ENCODE measurements around the gene ANKRD31. TPM values are rescaled to one million over a fixed set of nuclear protein-coding genes. Genes with fewer than 3 reads are reported as not detected.

ANKRD31 gene
- total RNA-seq, 1 experiment from 2014 or later: 0.66 TPM

- H3K27ac Mint-ChIP-seq (ENCODE audit: unreplicated experiment): no peak overlapping the region
- DNase-seq: no peak
- no peaks in the 10 kb centered on the region for H3K27me3 ChIP-seq (replicated peaks; ENCODE audit: control insufficient read depth, insufficient read depth, low read length)
- intact Hi-C loops (cut with micrococcal nuclease; ENCODE audit: unreplicated experiment): no loop called here
- CTCF ChIA-PET: no interaction called here
- no peaks in the 10 kb centered on the region for H3K9me3 ChIP-seq
- H3K27me3 Mint-ChIP-seq (ENCODE audit: insufficient read depth, unreplicated experiment): no peaks in the 10 kb centered on the region
- POLR2A ChIA-PET: no interaction called here
- no peak overlapping the region for H3K4me3 ChIP-seq (ENCODE audit: low read depth, low read length)
- TF ChIP-seq, protein P1, sequence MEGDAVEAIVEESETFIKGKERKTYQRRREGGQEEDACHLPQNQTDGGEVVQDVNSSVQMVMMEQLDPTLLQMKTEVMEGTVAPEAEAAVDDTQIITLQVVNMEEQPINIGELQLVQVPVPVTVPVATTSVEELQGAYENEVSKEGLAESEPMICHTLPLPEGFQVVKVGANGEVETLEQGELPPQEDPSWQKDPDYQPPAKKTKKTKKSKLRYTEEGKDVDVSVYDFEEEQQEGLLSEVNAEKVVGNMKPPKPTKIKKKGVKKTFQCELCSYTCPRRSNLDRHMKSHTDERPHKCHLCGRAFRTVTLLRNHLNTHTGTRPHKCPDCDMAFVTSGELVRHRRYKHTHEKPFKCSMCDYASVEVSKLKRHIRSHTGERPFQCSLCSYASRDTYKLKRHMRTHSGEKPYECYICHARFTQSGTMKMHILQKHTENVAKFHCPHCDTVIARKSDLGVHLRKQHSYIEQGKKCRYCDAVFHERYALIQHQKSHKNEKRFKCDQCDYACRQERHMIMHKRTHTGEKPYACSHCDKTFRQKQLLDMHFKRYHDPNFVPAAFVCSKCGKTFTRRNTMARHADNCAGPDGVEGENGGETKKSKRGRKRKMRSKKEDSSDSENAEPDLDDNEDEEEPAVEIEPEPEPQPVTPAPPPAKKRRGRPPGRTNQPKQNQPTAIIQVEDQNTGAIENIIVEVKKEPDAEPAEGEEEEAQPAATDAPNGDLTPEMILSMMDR (IDR thresholded peaks at IDR 0.05; ENCODE audit: insufficient read depth in 1 of 2, low read depth in 1 of 2, low read length in 1 of 2, severe bottlenecking in 1 of 2, unreplicated experiment in 1 of 2): no peak
- H3K4me1 Mint-ChIP-seq (ENCODE audit: low read depth, unreplicated experiment): peaks cover 7% of the 10 kb centered on the region
- H3K9me3 Mint-ChIP-seq (ENCODE audit: unreplicated experiment): no peaks in the 10 kb centered on the region
- no peaks in the 10 kb centered on the region for H3K36me3 Mint-ChIP-seq (ENCODE audit: insufficient read depth, unreplicated experiment)
- no peaks in the 10 kb centered on the region for H3K36me3 ChIP-seq (ENCODE audit: control insufficient read depth, insufficient read depth, low read length)
- no peak overlapping the region for H3K4me3 Mint-ChIP-seq (ENCODE audit: unreplicated experiment)
- BruUV-seq (replicated peaks): no TSS peak
- H3K4me1 ChIP-seq: peaks cover 7% of the 10 kb centered on the region
Observed at GRCh38 chr5:75192264-75192663, 44.4 kb downstream of the ANKRD31 start.

DNA sequence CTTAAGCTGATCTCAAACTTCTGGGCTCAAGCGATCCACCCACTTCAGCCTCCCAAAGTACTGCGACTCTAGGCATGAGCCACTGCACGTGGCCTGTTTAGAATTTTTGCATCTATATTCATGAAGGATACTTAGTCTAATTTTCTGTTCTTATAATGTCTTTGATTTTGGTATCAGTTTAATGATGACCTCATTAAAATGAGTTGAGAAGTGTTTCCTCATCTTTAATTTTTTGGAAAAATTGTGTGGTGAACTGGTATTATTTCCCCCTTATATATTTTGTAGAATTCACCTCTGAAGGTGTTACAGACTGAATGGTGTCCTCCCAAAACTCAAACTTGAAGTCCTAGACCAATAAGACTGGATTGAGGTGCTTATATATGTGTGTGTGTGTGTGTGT lies 46.5 kb downstream of the ANKRD31 start:
- DNase-seq: no peak
- peaks cover 1% of the 10 kb centered on the region for H3K9me3 Mint-ChIP-seq (ENCODE audit: unreplicated experiment)
- no peaks in the 10 kb centered on the region for H3K27me3 ChIP-seq (replicated peaks; ENCODE audit: control insufficient read depth, insufficient read depth, low read length)
- TF ChIP-seq, protein P1 (IDR thresholded peaks at IDR 0.05; ENCODE audit: insufficient read depth in 1 of 2, low read depth in 1 of 2, low read length in 1 of 2, severe bottlenecking in 1 of 2, unreplicated experiment in 1 of 2): no peak
- POLR2A ChIA-PET: no interaction called here
- no peaks in the 10 kb centered on the region for H3K27me3 Mint-ChIP-seq (ENCODE audit: insufficient read depth, unreplicated experiment)
- H3K9me3 ChIP-seq: no peaks in the 10 kb centered on the region
- no peak overlapping the region for H3K27ac Mint-ChIP-seq (ENCODE audit: unreplicated experiment)
- no peaks in the 10 kb centered on the region for H3K36me3 Mint-ChIP-seq (ENCODE audit: insufficient read depth, unreplicated experiment)
- peaks cover 7% of the 10 kb centered on the region for H3K4me1 ChIP-seq
- intact Hi-C loops (cut with micrococcal nuclease; ENCODE audit: unreplicated experiment): no loop called here
- CTCF ChIA-PET: no interaction called here
- no peak overlapping the region for H3K4me3 ChIP-seq (ENCODE audit: low read depth, low read length)
- no peaks in the 10 kb centered on the region for H3K36me3 ChIP-seq (ENCODE audit: control insufficient read depth, insufficient read depth, low read length)
- peaks cover 14% of the 10 kb centered on the region for H3K4me1 Mint-ChIP-seq (ENCODE audit: low read depth, unreplicated experiment)
- H3K4me3 Mint-ChIP-seq (ENCODE audit: unreplicated experiment): no peak overlapping the region
- no TSS peak for BruUV-seq (replicated peaks)

DNA sequence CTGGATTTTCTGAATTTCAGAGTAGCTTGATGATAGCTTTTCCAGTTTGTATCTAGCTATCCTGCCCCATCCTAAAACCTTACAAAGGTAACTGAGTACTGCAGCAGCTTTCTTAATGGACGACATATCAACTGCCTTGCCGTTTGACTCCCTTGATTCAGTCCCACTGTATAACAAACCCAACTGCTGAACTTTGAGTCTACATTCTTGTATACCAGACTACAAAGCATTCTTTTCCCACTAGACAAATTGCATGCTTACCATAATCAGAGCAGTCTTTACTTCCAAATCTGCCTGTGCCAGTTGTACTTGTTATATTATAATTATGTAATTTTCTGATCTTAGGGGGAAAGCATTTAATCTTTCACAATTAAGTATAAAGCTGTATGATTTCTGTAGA lies 47.3 kb downstream of the ANKRD31 start:
- no peak overlapping the region for H3K4me3 ChIP-seq (ENCODE audit: low read depth, low read length)
- H3K36me3 ChIP-seq (ENCODE audit: control insufficient read depth, insufficient read depth, low read length): no peaks in the 10 kb centered on the region
- Mint-ChIP-seq H3K27ac (ENCODE audit: unreplicated experiment) (no peak overlapping the region), H3K27me3 (ENCODE audit: insufficient read depth, unreplicated experiment) (no peaks in the 10 kb centered on the region), H3K4me1 (ENCODE audit: low read depth, unreplicated experiment) (peaks cover 20% of the 10 kb centered on the region), H3K36me3 (ENCODE audit: insufficient read depth, unreplicated experiment) (no peaks in the 10 kb centered on the region), H3K4me3 (ENCODE audit: unreplicated experiment) (no peak overlapping the region), H3K9me3 (ENCODE audit: unreplicated experiment) (peaks cover 10% of the 10 kb centered on the region)
- intact Hi-C loops (cut with micrococcal nuclease; ENCODE audit: unreplicated experiment): no loop called here
- H3K4me1 ChIP-seq: peaks cover 7% of the 10 kb centered on the region
- ChIA-PET CTCF (no interaction called here), POLR2A (no interaction called here)
- TF ChIP-seq, protein P1 (IDR thresholded peaks at IDR 0.05; ENCODE audit: insufficient read depth in 1 of 2, low read depth in 1 of 2, low read length in 1 of 2, severe bottlenecking in 1 of 2, unreplicated experiment in 1 of 2): no peak
- BruUV-seq (replicated peaks): no TSS peak
- H3K27me3 ChIP-seq (replicated peaks; ENCODE audit: control insufficient read depth, insufficient read depth, low read length): no peaks in the 10 kb centered on the region
- no peak for DNase-seq
- H3K9me3 ChIP-seq: no peaks in the 10 kb centered on the region

All from Caco-2 (cell line).